HG02763 (cell line): ENCODE results near the gene ABLIM1.

Experiments
- ATAC-seq: cut with Tn5 transposase; IDR thresholded peaks from one replicate; pipeline ENCODE4 v1.9.1; 2021; ENCODE audit warnings: mild to moderate bottlenecking, moderate library complexity; ENCODE audit not compliant: unreplicated experiment

ABLIM1 gene

DNA sequence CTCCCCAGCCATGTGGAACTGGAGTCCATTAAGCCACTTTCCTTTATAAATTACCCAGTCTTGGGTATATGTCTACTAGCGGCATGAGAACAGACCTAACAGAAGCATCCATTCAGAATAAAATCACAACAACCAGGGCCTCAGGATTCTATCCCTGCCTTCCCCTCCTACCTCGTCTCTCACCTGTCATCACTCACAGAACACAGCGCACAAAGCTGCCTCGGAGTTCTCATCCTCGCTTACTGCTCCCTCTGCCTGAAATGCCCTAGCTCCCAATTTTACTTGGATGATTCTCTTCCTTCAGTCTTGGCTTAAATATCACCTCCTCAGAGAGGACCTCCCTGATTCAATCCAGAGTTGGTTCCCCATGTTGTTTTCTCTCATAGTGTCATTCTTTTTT is 183.1 kb downstream of the ABLIM1 start:
- ATAC-seq = no peak

DNA sequence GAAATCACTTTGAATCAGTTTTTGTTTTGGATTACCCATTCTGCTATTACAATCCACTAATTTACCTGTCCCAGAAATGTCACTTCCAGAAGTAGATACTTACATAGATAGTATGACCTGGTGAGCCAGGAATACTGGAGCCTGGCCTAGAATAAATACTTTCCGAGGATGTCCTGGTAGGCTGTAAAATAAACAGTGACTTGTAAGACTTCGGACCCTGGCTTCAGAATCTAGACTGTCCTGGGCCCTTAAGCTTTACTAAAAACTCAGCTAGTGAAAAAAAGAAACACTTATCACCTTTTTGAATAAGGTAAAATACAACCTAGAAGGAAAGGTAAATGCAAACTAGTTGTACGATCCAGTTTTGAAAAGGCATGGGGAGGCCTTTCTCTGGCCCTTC is 184.3 kb downstream of the ABLIM1 start:
- ATAC-seq = no peak

DNA sequence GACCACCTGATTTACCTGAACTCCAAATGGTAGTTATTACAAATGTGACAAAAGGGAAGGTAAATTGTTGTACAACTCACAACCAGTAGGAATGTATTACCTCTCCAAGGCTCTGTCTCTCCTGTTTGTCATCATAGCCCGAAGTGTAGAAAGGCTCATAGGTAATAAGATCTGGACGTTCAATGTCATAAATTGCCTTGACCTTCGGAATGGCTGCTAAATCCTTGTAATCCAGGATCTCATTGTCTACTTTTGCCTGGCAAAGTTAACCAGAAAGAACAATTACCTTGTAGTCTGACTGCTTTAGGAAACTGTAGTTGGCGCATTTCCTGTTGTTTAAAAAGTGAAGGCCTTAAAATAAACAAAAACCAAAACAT is 185.2 kb downstream of the ABLIM1 start:
- no peak for ATAC-seq

DNA sequence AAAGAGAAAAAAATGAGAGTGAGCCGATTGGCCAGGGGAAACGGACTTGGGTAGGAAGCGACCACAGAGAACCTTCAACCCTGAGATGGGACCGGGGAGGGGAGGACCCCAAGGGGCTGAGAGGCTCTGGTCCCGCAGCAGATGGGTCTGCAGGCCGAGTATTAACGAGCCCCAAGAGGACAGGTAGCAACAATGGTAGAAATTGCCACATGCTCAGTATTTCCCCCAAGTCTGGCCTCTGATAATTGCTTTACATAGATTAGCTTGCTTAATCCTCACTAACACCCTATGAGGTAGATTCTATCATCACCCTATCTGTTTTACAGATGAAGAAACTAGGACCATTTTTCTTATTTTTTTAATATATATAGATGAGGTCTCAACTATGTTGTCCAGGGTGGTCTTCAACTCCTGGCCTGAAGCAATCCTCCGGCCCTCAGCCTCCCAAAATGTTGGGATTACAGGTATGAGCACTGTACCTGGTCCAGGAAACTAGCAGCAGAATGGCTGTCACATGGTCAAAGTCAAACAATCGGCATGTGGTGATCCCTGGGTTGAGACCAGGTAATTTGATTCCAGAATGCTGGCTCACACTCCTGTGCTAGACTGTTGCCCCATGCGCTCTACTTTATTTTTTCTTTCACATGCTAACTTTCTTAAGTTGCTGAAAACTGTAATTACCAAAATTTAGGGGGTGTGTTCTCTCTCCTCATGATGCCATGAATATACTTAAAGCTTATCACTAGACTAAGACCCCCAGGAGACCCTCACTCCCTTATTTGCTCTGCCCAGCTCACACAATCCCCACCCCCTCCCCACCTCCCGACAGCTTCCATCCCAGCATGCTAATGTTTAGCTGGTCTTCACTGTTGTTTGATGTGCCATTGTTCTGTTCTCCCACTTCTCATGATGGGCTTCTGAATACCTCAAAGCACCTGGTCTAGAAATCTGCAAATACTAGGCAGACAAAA is 185.9 kb downstream of the ABLIM1 start:
- ATAC-seq = no peak

DNA sequence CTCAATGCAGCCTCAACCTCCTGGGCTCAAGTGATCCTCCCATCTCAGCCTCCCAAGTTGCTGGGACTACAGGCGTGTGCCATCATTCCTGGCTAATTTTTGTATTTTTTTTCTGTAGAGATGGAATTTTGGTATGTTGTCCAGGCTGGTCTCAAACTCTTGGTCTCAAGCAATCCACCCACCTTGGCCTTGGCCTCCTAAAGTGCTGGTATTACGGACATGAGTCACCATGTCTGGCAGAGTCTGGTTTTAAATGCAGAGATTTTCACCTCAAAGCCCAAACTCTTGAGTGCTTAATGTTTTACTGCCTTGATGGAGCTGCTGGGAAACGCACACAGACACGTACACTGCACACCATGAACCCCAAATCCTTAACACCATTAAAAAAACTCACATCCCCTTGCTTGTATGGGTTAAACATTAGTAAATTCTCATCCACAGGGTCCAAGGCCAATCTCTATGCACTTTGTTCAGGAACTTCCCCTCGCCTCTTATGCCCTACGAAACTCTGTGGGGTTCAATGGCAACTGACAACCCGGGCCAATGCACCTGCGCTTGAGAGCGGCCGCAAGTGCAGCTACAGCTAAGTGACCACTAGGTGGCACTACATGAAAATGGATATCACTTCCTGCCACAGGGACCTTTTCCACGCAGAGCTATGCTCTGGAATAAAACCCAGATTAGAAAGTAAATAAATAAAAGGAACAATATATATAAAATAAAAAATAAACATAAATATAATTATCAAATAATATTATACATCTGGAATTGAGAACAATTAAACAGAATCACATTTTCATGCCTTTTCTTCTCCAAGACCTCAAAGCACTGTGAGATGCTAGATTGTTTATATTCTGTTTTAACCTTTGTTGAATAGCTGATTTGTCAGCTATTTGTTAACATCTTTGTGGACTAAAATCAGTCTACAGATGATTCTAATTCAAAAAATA is 186.8 kb downstream of the ABLIM1 start:
- peak; percentile 95 for ATAC-seq

DNA sequence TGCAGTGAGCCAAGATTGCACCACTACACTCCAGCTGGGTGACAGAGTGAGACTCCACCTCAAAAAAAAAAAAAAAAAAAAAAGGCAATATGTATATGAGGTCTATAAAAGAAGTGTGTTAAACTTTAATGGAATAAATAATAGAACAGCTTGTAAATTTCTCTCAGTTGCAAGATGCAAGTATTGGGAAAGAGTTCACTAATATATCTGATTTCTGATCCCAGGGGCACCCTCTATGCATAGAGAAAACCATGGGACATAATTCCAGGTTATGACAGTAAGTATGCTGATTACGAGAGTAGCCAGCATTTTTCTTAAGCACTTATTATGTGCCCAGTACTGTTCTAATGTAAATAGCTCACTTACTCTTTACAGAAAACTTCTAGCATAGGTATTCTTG is 187.7 kb downstream of the ABLIM1 start:
- ATAC-seq = no peak

DNA sequence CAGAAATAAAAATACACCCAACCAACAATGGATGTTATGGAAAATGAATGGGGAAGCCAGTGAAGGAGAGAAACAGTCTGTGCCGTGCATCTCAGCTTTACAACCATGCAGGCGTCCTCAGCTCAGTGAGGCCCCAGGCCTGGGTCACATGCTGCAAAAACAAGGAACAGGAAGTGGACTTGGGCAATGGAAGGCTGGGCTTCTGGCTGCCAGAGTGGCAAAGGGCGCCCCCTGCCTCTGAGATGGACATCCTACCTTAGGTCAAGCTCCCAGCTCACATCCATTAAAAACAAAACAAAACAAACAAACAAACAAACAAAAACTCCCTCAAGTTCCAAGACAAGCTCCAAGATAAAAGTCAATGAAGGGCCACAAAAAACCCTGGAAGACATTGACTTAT is 199.1 kb downstream of the ABLIM1 start:
- no peak for ATAC-seq

DNA sequence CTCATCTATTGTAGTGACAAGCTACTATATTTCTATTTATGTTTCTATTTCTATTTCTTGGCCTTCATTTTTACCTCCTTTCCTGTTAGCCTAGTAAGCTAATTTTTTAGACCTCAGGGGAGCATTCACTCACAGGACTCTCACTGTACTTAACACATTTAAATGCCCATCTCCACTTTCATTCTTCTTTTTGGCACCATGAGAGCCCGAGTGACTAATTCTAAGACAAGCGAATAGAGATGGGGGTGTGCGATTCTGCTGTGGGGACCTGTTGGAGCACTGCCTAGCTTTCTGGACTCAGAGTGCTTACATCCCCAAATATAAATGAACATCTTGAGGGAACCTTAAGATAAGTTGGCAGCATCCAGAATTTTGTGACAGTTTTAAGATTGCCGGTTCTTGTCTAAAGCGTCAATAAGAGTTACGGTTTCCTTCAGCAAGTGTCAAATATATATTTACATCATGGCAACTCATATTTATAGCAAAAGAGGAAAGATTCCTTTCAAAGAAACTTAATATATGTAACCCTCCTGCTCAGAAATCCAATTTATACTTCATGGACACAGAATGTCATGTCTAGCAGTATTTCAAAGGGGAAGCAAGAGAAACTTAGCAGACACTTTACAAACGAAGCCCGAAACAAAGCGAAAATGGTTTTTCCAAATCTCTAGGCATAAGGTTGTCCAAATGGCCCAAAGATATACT is 199.7 kb downstream of the ABLIM1 start:
- no peak for ATAC-seq

DNA sequence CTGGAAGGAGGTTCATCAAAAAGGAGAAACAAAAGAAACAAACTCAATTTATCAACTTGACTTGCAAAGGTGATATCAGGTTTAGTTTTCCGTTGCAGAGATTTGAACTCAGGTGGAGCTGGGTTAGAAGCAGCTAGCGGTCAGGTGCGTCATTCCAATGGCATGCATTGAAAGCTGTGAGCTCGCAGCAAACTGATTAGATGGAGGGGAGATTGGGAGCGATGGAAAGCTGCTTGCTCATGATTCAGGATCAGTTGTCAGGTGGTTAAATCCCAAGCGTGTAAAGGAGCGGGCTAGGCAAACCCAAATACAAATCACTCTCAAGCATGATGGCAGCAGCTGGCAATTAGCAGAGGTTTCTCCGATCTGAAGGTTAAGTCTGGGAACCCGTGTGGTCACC is 204.5 kb downstream of the ABLIM1 start:
- no peak for ATAC-seq

DNA sequence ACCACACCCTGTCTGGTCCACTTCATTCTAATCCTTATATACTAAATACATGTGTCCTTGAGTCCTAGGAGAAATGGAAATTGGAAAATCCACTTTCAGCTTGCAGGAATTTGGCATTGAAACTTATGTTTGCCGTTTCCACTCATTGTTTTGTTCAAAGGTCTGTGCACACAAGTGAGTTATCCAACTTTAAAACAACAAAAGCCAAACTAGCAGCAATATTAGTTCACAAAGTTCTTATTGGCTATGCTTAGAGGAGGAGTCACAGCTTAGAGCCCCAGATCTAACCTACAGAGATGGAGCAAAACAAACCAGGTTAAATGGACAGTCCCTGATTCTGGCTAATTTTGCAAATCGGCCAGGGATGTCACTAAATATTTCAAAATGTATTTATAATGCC is 209.2 kb downstream of the ABLIM1 start:
- ATAC-seq = no peak

DNA sequence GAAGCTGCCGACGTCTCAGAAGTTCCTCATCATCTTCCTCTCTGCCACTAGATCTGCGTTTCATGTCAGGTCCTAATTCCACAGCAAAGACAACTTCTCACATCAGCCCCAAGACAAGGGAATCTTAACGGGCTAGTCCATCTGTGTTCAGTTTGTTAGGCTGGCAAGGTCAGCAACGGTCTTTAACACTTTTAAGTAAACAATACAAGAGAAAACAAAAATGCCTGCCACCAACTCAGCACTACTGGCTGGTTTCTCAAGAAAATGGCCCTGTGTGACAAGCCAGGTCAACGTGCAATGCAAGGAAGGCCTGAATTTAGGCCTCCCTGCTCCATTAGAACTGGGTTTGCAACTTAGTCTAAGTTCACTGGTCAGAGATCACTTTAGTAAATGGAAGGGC is 212.7 kb downstream of the ABLIM1 start:
- no peak for ATAC-seq

DNA sequence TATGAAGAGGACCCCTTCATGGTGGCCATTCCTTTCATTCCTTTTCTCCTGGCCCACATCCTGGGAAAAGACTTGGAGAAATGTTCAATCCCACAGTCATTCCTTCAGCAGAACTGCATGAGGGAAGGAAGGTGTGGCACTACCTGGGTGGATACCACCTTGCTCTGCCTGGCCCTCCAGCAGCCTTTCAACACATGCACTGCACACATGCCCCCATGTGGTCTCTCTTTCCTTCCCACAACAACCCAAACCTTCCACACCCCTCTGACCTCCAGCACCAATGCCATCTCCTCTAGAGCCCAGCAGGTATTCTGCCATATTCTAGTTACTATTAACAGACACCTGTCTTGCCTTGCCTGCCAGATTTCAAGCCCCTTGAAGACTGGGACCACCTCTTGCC is 213.3 kb downstream of the ABLIM1 start:
- ATAC-seq = no peak

DNA sequence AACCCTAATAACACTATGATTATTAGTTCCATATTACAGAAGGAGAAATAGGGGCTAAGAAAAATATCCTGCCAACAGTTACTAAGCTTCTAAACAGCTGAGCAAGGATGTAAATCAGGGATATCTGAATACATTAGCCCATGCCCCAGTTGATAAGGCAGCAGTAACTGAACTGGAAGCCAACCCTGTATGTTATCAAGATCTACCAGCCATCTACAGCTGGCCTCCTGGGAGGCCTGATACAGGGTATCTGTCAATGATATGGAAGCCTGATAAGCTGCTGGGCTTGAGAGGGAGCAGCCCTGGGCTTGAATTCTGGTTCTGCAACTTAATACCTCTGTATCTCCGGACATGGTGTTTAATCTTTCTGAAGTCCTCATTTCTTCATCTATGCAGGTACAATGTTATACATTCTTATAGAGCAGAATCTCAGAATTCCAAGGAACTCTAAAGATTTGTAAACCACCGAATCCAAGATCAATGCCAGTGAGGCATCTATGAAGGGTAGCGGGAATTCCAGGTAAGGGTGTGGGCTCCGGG is 215.9 kb downstream of the ABLIM1 start:
- no peak for ATAC-seq

DNA sequence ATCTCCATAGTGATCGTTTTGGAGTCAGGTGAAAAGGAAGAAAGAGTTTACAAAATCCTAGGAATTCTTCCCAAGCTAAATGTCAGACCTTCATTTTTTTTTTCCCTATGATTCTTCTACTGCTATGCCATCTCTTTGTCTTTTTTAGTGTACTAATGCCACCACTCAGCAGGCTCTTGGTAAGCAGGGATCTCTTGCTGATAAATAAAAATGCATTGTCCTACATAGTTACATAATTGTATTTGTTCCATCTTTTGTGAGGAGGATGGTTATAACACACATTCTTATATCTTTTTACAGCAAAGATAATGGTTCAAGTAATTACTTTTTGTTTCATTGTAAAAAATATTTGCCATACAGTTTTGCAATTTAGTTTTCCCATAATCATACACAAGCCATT is 217.0 kb downstream of the ABLIM1 start:
- ATAC-seq = no peak

DNA sequence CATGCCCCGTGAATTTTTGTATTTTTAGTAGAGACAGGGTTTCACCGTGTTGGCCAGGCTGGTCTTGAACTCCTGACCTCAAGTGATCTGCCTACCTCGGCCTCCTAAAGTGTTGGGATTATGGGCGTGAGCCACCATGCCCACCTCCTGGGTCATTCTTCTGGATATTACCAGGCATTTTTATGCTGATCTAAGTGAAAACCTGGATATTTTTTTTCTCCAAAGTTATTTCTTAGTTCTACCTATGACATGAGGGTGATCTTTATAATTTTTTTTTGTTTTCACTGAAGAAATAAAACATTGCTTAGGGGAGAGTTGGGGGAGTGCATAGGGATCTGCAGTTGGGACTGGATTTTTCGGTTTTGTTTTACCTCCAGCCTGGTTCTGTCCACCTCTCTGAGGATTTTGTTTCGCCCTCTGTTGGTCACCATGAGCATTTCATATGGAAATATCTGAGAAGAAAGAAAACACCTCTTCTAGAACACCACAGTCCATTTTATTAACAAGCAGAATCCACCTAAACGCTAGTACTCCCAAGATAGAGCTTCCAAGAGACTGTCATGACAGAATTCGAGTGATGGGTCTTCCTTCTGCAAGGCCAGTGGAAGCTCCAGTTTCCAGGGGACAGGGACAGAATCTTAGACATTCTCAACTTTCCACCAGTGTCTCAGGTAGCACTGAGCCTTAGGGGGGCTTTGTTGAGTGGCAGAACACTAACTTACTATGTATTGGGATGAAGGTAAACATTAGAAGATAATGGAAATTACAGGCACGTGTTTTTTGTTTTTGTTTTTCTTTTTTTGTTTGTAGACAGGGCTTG is 220.4 kb downstream of the ABLIM1 start:
- no peak for ATAC-seq

DNA sequence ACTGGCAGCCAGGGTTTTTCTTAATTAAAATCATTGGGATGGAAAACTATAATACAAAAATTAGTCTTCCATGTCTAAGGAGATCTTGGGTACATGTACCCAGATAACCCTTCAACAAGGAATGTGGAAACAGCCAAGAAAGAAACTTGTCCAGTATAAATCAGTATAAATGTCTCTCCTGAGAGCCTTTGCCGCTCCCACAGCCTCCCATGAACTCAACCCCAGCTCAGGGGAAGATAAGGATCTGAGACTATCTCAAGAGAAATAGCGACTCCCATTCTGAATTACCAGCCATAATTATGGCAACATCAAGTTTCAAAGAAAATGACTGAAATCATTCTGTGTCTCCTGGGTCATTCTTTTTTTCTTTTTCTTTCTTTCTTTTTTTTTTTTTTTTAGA is 221.1 kb downstream of the ABLIM1 start:
- no peak for ATAC-seq

DNA sequence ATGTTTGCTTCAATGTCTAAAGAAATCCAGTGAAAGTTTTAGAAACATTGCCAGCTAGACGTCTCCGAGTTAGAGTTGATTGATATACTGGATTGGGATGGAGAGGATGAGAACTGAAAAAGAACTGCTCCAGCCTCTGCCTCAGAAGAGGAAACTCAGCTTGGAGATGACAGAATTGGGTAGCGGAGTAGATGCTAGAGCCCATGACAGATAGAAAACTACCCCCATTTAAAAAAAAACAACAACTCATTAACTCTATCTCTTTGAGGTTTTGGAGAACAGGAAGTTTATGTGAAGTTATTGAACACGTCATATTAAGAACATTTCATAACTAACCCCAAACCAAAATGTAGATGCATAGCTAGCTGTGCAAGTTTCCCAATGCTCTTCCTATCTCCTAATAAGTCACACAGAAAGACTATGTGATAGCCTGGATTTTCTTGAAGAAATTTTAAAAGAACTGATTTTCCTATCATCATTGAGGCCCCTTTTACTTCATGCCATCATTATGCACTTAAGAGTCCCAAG is 225.4 kb downstream of the ABLIM1 start:
- ATAC-seq = no peak

DNA sequence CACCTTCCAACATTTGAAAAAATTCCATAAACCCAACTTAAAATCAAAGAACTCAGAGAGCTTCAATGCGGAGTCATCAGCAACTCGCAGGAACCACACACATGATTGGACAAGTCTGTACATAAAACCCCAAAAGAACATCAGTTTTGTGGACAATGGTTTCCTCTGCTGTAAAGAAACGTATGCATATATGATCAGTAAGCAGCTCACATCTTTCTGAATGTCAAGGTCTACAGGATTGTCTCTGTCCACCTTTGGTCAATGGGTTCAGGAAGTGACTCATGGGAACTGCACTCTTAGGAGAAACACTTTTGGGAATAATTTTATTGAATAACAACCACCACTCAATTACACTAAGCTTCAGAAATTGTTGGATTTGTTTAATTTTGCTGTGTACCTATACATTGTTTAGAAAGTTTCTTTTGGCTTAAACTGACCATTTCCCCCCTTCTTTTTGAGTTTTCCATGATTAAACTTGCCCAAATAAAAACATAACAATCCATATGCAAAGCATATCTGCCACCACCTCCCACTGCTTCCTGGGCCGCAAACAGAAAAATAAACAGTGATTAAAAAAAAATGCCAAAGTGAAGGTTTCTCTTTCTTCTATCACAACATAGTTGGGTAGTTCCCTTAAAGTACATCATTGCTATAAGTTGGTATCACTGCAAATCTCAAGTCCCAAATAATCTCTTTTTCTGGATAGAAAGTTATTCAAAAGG is 226.5 kb downstream of the ABLIM1 start:
- no peak for ATAC-seq
